ENCODE results near the gene MKLN1.

DNA sequence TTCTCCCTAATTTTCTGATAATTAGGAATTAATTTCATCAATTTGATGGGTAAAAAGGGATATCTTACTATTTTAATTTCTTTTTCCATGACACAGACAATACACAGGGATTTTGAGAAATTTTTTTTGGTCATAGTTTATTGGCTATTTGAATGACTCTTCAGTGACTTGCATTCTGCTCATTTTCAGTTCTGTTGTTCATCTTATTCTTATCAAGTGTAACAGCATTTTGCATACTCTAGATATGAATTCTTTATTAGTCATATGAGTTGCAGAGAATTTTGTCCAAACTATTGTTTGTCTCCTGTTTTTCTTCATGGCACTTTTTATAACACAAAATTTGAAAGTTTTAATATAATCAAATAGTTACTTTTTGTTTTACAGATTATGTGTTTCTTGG lies 41.7 kb downstream of the MKLN1 start:
- TF ChIP-seq, protein P1, sequence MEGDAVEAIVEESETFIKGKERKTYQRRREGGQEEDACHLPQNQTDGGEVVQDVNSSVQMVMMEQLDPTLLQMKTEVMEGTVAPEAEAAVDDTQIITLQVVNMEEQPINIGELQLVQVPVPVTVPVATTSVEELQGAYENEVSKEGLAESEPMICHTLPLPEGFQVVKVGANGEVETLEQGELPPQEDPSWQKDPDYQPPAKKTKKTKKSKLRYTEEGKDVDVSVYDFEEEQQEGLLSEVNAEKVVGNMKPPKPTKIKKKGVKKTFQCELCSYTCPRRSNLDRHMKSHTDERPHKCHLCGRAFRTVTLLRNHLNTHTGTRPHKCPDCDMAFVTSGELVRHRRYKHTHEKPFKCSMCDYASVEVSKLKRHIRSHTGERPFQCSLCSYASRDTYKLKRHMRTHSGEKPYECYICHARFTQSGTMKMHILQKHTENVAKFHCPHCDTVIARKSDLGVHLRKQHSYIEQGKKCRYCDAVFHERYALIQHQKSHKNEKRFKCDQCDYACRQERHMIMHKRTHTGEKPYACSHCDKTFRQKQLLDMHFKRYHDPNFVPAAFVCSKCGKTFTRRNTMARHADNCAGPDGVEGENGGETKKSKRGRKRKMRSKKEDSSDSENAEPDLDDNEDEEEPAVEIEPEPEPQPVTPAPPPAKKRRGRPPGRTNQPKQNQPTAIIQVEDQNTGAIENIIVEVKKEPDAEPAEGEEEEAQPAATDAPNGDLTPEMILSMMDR (conservative IDR thresholded peaks at IDR 0.05; ENCODE audit: low read depth, low read length) = no peak
- TF ChIP-seq POLR2A (IDR thresholded peaks at IDR 0.05; ENCODE audit: low read depth, low read length) (no peak), CEBPB (IDR thresholded peaks at IDR 0.05; ENCODE audit: low read depth, low read length) (no peak), SMC3 (IDR thresholded peaks at IDR 0.05; ENCODE audit: low read depth, low read length) (no peak)
